Endodermal cell (in vitro differentiated cells): Measurements from ENCODE around the gene TRAF3IP3. TPM values are rescaled to one million over a fixed set of nuclear protein-coding genes. Genes with fewer than 3 reads are reported as not detected.
A peak's percentile ranks its signal among the peaks of the same experiment; 100 is the strongest.

ENCODE experiments used
- DNase-seq: peaks from one replicate; pipeline ENCODE4 v3.0.0-alpha.2; 2017
- H3K27ac ChIP-seq: 2 replicates; pipeline ENCODE4 v1.5.1; 2013; ENCODE audit warnings: mild to moderate bottlenecking, low read depth, low read length, moderate library complexity
- H3K27me3 ChIP-seq: 2 replicates; pipeline ENCODE4 v1.6.1; 2013; ENCODE audit warnings: mild to moderate bottlenecking, low read length, moderate library complexity; ENCODE audit not compliant: insufficient read depth, control insufficient read depth, poor library complexity, severe bottlenecking
- H3K36me3 ChIP-seq: 2 replicates; pipeline ENCODE4 v1.7.0; 2013; ENCODE audit warnings: mild to moderate bottlenecking, low read length, moderate library complexity; ENCODE audit not compliant: control insufficient read depth, insufficient read depth
- H3K4me1 ChIP-seq: one replicate; pipeline ENCODE4 v1.7.0; 2013; ENCODE audit warnings: low read length; ENCODE audit not compliant: control insufficient read depth, insufficient read depth
- H3K4me3 ChIP-seq: 2 replicates; pipeline ENCODE4 v1.5.1; 2013; ENCODE audit warnings: mild to moderate bottlenecking, low read length, moderate library complexity
- H3K9ac ChIP-seq: 2 replicates; pipeline ENCODE4 v1.6.1; 2013; ENCODE audit warnings: mild to moderate bottlenecking, low read length, moderate library complexity; ENCODE audit not compliant: poor library complexity, severe bottlenecking; ENCODE audit errors: extremely low read depth
- H3K9me3 ChIP-seq: 2 replicates; pipeline ENCODE4 v1.6.1; 2013; ENCODE audit warnings: mild to moderate bottlenecking, low read length, moderate library complexity; ENCODE audit not compliant: control insufficient read depth
- H3K27ac Mint-ChIP-seq: 2 replicates; pipeline ENCODE4 v1.8.0; 2020; ENCODE audit warnings: mixed read lengths
- H3K27me3 Mint-ChIP-seq: 2 replicates; pipeline ENCODE4 v1.8.0; 2021; ENCODE audit warnings: mild to moderate bottlenecking, mixed read lengths; ENCODE audit not compliant: insufficient read depth
- H3K36me3 Mint-ChIP-seq: 2 replicates; pipeline ENCODE4 v1.8.0; 2020; ENCODE audit warnings: low read depth, mixed read lengths
- H3K4me1 Mint-ChIP-seq: 2 replicates; pipeline ENCODE4 v1.8.0; 2020; ENCODE audit warnings: mixed read lengths
- H3K4me3 Mint-ChIP-seq: 2 replicates; pipeline ENCODE4 v1.8.0; 2020; ENCODE audit warnings: mild to moderate bottlenecking, moderate library complexity, mixed read lengths
- H3K9me3 Mint-ChIP-seq: 2 replicates; pipeline ENCODE4 v1.8.0; 2020; ENCODE audit warnings: mild to moderate bottlenecking, mixed read lengths
- WGBS, 2 experiments: methylation state at CpG; one replicate each; pipeline versions ENCODE4 v1.1.5 to v1.1.7; 2013; ENCODE audit warnings: missing lambda C conversion rate in 2 of 2, mixed read lengths in 1 of 2; ENCODE audit not compliant: insufficient coverage in 1 of 2, insufficient read length in 1 of 2; 5-methylcytosine and 5-hydroxymethylcytosine counted together
- total RNA-seq, 2 donors: library from RNA; stranded (reverse); fragmentation: NEBNext Ultra II Directional in 1 of 2; extraction: Animal tissue kit (Norgen Biotek cat#: 25700) in 1 of 2; gene quantifications; 2 replicates in 1 of 2; 3 replicates in 1 of 2; pipeline ENCODE4 v1.2.1, GENCODE V29; 2021
- TF ChIP-seq, protein P1 (sequence below): fragments of 200-600 bp; sonication (generic); conservative IDR thresholded peaks from 2 replicates; pipeline ENCODE4 v1.5.0; 2021; ENCODE audit warnings: antibody characterized with exemption, mild to moderate bottlenecking

TRAF3IP3 gene
- total RNA-seq, 2 donors from 2014 or later: not detected

DNA sequence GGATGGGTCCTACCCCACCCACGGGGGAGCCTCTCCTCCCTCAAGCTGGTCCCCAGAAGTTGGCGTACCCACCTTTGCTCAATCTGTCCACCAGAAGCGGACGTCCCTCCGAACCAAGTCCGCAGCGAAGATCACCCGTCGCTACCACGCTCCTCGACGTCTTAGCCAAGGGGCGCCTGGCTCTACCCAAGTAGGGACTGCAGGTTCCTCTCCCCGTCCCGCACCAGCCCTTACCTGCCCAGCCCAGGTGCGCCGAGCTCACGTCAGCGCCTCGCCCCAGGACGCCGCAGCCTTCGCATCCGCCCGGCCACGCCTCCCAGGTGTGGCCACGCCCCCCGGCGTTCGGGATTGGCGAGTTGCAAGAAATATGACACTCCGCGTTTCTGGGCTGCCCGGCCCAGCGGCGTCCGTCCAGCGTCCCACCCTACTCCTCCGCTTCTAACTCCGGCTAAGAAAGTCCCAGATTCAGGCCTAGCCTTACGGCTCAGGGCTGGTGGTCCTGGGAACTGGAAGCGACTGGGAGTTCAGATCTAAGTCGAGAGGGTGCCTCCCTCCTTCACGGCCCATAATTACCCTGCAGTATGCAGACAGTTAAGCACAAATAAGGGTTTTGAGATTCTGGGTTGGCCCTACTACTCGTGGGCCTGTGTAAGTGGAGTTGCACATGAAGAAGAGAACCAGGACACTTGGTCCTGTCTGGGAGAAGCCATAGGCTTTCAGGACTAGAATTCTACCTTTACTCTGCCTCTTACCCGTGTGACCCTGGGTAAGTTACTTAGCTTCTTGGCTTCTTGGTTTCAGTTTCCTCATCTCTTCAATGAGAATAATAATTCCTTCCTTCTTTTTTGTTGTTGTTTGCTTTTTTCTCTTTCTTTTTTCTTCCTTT lies 50.3 kb downstream of the TRAF3IP3 start, which contains the start of gene IRF6:
IRF6 (minus strand) TSS at position 268 of the 886 bp plus-strand sequence. CDS start 4,729 bp downstream, outside the sequence.
- Histone ChIP-seq H3K9me3 (no peaks in the 10 kb centered on the region), H3K4me3 (peak within 1 kb of the TSS; percentile 79), H3K27ac (no peak within 1 kb of the TSS), H3K9ac (peak within 1 kb of the TSS; percentile 46), H3K36me3 (no peaks in the 10 kb centered on the region), H3K4me1 (peaks cover 4% of the 10 kb centered on the region), H3K27me3 (peaks cover 43% of the 10 kb centered on the region)
- peaks cover 24% of the 10 kb centered on the region for H3K4me1 Mint-ChIP-seq
- TF ChIP-seq, protein P1, sequence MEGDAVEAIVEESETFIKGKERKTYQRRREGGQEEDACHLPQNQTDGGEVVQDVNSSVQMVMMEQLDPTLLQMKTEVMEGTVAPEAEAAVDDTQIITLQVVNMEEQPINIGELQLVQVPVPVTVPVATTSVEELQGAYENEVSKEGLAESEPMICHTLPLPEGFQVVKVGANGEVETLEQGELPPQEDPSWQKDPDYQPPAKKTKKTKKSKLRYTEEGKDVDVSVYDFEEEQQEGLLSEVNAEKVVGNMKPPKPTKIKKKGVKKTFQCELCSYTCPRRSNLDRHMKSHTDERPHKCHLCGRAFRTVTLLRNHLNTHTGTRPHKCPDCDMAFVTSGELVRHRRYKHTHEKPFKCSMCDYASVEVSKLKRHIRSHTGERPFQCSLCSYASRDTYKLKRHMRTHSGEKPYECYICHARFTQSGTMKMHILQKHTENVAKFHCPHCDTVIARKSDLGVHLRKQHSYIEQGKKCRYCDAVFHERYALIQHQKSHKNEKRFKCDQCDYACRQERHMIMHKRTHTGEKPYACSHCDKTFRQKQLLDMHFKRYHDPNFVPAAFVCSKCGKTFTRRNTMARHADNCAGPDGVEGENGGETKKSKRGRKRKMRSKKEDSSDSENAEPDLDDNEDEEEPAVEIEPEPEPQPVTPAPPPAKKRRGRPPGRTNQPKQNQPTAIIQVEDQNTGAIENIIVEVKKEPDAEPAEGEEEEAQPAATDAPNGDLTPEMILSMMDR: no peak
- WGBS, 2 experiments: 16 to 32% methylated on average over 18 to 46 of the region's 46 CpGs
- no peaks in the 10 kb centered on the region for H3K36me3 Mint-ChIP-seq
- no peaks in the 10 kb centered on the region for H3K9me3 Mint-ChIP-seq
- H3K27me3 Mint-ChIP-seq: peaks cover 2% of the 10 kb centered on the region
- H3K27ac Mint-ChIP-seq: peak within 1 kb of the TSS; percentile 99
- H3K4me3 Mint-ChIP-seq: peak within 1 kb of the TSS; percentile 94
- peak; percentile 99 for DNase-seq

DNA sequence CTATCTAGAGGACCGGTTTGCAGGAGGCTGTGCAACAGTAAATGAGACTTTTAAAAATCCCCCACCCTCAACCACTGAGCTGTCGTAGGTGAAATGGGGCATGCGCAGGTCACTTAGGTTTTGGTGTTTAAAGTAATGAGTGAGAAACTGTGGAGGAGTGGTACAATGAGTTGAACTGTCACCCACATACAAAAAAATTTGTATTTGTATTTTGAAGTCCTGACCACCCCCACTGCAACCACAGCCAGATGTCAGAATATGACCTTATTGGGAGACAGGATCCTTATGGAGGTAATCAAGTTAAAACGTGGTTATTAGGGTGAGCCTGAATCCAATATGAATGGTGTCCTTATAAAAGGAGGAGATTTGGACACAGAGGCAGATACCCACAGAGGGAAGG lies 51.7 kb downstream of the TRAF3IP3 start:
- no peak overlapping the region for H3K4me3 ChIP-seq
- TF ChIP-seq, protein P1: no peak
- Mint-ChIP-seq H3K36me3 (no peaks in the 10 kb centered on the region), H3K9me3 (no peaks in the 10 kb centered on the region), H3K27ac (no peak overlapping the region), H3K4me1 (peaks cover 17% of the 10 kb centered on the region), H3K4me3 (no peak overlapping the region), H3K27me3 (peaks cover 2% of the 10 kb centered on the region)
- H3K27me3 ChIP-seq: peaks cover 30% of the 10 kb centered on the region
- WGBS, 2 experiments: 91 to 100% methylated on average over 1 to 2 of the region's 4 CpGs
- DNase-seq: no peak
- peaks cover 4% of the 10 kb centered on the region for H3K4me1 ChIP-seq
- H3K36me3 ChIP-seq: no peaks in the 10 kb centered on the region
- no peak overlapping the region for H3K27ac ChIP-seq
- H3K9ac ChIP-seq: no peak overlapping the region
- no peaks in the 10 kb centered on the region for H3K9me3 ChIP-seq

DNA sequence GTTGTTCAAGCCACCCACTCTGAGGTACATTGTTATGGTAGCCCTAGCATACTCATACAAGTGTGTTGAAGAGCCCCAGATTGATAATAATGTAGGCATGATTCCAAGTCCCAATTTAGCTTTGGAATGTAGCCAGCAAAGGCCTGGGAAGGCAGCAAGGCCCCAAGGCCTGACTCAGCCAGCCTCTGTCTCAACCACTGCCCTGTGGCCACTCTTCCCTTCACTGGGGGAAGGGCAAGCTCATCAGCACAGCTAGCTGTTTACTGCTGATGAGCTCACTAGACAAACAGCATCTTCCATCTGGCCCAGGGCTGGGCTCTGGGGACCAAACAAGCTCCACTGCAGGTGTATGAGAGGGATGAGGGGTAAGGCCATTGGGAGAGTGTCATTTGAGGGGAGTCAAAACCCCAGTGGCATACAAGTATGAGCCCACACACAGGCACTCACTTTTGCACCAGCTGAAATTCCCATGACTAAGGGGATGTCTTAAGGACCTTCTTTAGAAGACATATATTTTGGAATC lies 52.3 kb downstream of the TRAF3IP3 start:
- Mint-ChIP-seq H3K4me3 (no peak overlapping the region), H3K9me3 (no peaks in the 10 kb centered on the region), H3K27ac (no peak overlapping the region), H3K36me3 (no peaks in the 10 kb centered on the region), H3K4me1 (peaks cover 16% of the 10 kb centered on the region), H3K27me3 (peaks cover 2% of the 10 kb centered on the region)
- TF ChIP-seq, protein P1: no peak
- peaks cover 24% of the 10 kb centered on the region for H3K27me3 ChIP-seq
- no peak for DNase-seq
- no peak overlapping the region for H3K27ac ChIP-seq
- no peak overlapping the region for H3K9ac ChIP-seq
- H3K36me3 ChIP-seq: no peaks in the 10 kb centered on the region
- peaks cover 4% of the 10 kb centered on the region for H3K4me1 ChIP-seq
- H3K9me3 ChIP-seq: no peaks in the 10 kb centered on the region
- H3K4me3 ChIP-seq: no peak overlapping the region
